ENCODE data around the gene CDC37L1.

CDC37L1 gene

GRCh38 chr9:4700091-4700490 is 20.7 kb downstream of the CDC37L1 start:
- H3K4me3 ChIP-seq (ENCODE audit: low read depth, low read length) = no peak overlapping the region
- no peak for TF ChIP-seq CTCF (IDR thresholded peaks at IDR 0.05; ENCODE audit: low read depth, low read length)

GRCh38 chr9:4700932-4701331 is 21.6 kb downstream of the CDC37L1 start:
- TF ChIP-seq CTCF (IDR thresholded peaks at IDR 0.05; ENCODE audit: low read depth, low read length) = no peak
- no peak overlapping the region for H3K4me3 ChIP-seq (ENCODE audit: low read depth, low read length)

- no peak overlapping the region for H3K4me3 ChIP-seq (ENCODE audit: low read depth, low read length)
- TF ChIP-seq CTCF (IDR thresholded peaks at IDR 0.05; ENCODE audit: low read depth, low read length) = no peak
Observed at GRCh38 chr9:4701526-4701925, 22.2 kb downstream of the CDC37L1 start.

GRCh38 chr9:4704129-4704528 is 24.8 kb downstream of the CDC37L1 start:
- no peak for TF ChIP-seq CTCF (IDR thresholded peaks at IDR 0.05; ENCODE audit: low read depth, low read length)

GRCh38 chr9:4706021-4706420 is 26.7 kb downstream of the CDC37L1 start:
- TF ChIP-seq CTCF (IDR thresholded peaks at IDR 0.05; ENCODE audit: low read depth, low read length) = no peak
- no peak overlapping the region for H3K4me3 ChIP-seq (ENCODE audit: low read depth, low read length)

More at GRCh38 chr9:4704129-4704528, 24.8 kb downstream of the CDC37L1 start:
- no peak overlapping the region for H3K4me3 ChIP-seq (ENCODE audit: low read depth, low read length)

GRCh38 chr9:4706971-4707622 is 27.7 kb downstream of the CDC37L1 start:
- no peak overlapping the region for H3K4me3 ChIP-seq (ENCODE audit: low read depth, low read length)
- TF ChIP-seq CTCF (IDR thresholded peaks at IDR 0.05; ENCODE audit: low read depth, low read length) = no peak

GRCh38 chr9:4709380-4709779 is 30.0 kb downstream of the CDC37L1 start:
- no peak overlapping the region for H3K4me3 ChIP-seq (ENCODE audit: low read depth, low read length)
- no peak for TF ChIP-seq CTCF (IDR thresholded peaks at IDR 0.05; ENCODE audit: low read depth, low read length)

Measured in WI38 (cell line).